ENCODE data around the gene GPR65.

GRCh38 chr14:87975636-87976035 is 29.3 kb upstream of the GPR65 start:
- TF ChIP-seq CTCF (IDR thresholded peaks at IDR 0.05; ENCODE audit: insufficient read depth, low read depth, low read length) (no peak), EZH2 (IDR thresholded peaks at IDR 0.05; ENCODE audit: insufficient read depth, low read length) (no peak)
